A673 (cell line): ENCODE results near the gene MARK3.

Experiments
- CTCF ChIP-seq: fragments of 300-800, 200-600 bp; sonication (generic); conservative IDR thresholded peaks from 2 replicates; pipeline ENCODE4 v1.5.1; 2017; ENCODE audit warnings: low read depth, mild to moderate bottlenecking, antibody characterized with exemption, low read length, moderate library complexity, mixed read lengths
- EZH2 ChIP-seq: fragments of 200-600 bp; sonication (generic); IDR thresholded peaks from 2 replicates; pipeline ENCODE4 v1.6.1; 2017; ENCODE audit warnings: borderline replicate concordance, low read depth, mild to moderate bottlenecking, mixed read lengths, antibody characterized with exemption, low read length; ENCODE audit not compliant: poor library complexity, severe bottlenecking

- no peak for TF ChIP-seq CTCF
- TF ChIP-seq EZH2: no peak
These were observed 41.1 kb upstream of the MARK3 start for GRCh38 chr14:103343905-103344797.
